HG03442 (cell line): Measurements from ENCODE around the gene DIS3.
"Not testable (repeated sequence)": the region's sequence is repeated elsewhere in the genome, so short reads cannot be mapped to it uniquely, and the experiment has no call there.

Source experiments
- ATAC-seq: cut with Tn5 transposase; IDR thresholded peaks from one replicate; pipeline ENCODE4 v1.9.1; 2021; ENCODE audit warnings: mild to moderate bottlenecking, moderate library complexity; ENCODE audit not compliant: unreplicated experiment

DIS3 gene

GRCh38 chr13:72781451-72782439 lies at the start of gene DIS3, which contains the start of gene PIBF1:
Gene DIS3, minus strand, starts transcription at chr13:72781900. Its CDS starts 68 bp downstream, at chr13:72781832.
Gene PIBF1, plus strand, starts transcription at chr13:72782133. Its CDS starts 1,337 bp downstream, at chr13:72783470.
- peak; percentile 96 for ATAC-seq

GRCh38 chr13:72823724-72824123 lies 42.0 kb upstream of the DIS3 start:
- ATAC-seq, result no peak

GRCh38 chr13:72823081-72823480 lies 41.4 kb upstream of the DIS3 start:
- ATAC-seq, result no peak

- no peak for ATAC-seq
Observed at GRCh38 chr13:72820898-72821279, 39.2 kb upstream of the DIS3 start.

GRCh38 chr13:72820156-72820897 lies 38.6 kb upstream of the DIS3 start:
- no peak for ATAC-seq

- no peak for ATAC-seq
Observed at GRCh38 chr13:72808917-72809500, 27.3 kb upstream of the DIS3 start.

GRCh38 chr13:72806514-72806913 lies 24.8 kb upstream of the DIS3 start:
- not testable (repeated sequence) for ATAC-seq

GRCh38 chr13:72805676-72806346 lies 24.1 kb upstream of the DIS3 start:
- ATAC-seq, result no peak

- no peak for ATAC-seq
Observed at GRCh38 chr13:72804301-72804700, 22.6 kb upstream of the DIS3 start.

- ATAC-seq, result no peak
Observed at GRCh38 chr13:72798817-72799216, 17.1 kb upstream of the DIS3 start.

GRCh38 chr13:72792640-72793039 lies 10.9 kb upstream of the DIS3 start:
- no peak for ATAC-seq

- ATAC-seq, result no peak
Observed at GRCh38 chr13:72788831-72789230, 7.1 kb upstream of the DIS3 start.

GRCh38 chr13:72784679-72785078 lies 3.0 kb upstream of the DIS3 start:
- not testable (repeated sequence) for ATAC-seq

GRCh38 chr13:72782717-72783116 lies 1.0 kb upstream of the DIS3 start:
- no peak for ATAC-seq

- ATAC-seq, result no peak
Observed at GRCh38 chr13:72774019-72774418, 7.7 kb downstream of the DIS3 start.

- ATAC-seq, result no peak
Observed at GRCh38 chr13:72763411-72763810, 18.3 kb downstream of the DIS3 start.

GRCh38 chr13:72760189-72760588 lies 21.5 kb downstream of the DIS3 start:
- no peak for ATAC-seq

GRCh38 chr13:72757792-72758535 lies 23.7 kb downstream of the DIS3 start:
- no peak for ATAC-seq

- ATAC-seq, result no peak
Observed at GRCh38 chr13:72754111-72754510, 27.6 kb downstream of the DIS3 start.

GRCh38 chr13:72751220-72751619 lies 30.5 kb downstream of the DIS3 start:
- no peak for ATAC-seq
